KG1 (cell line): Measurements from ENCODE around the gene APOC1.
"Not testable (repeated sequence)": the region's sequence is repeated elsewhere in the genome, so short reads cannot be mapped to it uniquely, and the experiment has no call there.

ENCODE experiments used
- DNase-seq: peaks from one replicate; lab custom pipeline; 2025; lab: John Stamatoyannopoulos, UW

APOC1 gene

DNA sequence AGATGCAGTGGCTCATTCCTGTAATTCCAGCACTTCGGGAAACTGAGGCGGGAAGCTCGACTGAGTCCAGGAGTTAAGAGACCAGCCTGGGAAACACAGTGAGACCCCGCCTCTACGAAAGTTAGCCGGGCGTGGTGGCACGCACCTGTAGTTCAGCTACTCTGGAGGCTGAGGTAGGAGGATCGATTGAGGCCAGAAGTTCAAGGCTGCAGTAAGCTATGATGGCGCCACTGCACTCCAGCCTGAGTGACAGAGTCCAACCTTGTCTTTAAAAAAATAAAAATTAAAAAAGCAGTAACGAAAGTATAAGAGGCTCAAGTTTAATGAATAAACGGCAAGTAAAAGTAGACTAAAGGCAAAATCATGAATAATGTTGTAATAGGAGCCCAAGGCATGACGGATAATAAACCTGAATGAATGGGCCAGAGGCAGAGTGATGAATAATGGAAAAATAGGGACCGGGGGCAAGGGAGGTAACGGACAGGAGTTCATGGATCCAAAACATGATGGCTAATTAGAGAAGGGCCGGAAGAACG, 24.5 kb upstream of the APOC1 start:
- DNase-seq, result no peak

DNA sequence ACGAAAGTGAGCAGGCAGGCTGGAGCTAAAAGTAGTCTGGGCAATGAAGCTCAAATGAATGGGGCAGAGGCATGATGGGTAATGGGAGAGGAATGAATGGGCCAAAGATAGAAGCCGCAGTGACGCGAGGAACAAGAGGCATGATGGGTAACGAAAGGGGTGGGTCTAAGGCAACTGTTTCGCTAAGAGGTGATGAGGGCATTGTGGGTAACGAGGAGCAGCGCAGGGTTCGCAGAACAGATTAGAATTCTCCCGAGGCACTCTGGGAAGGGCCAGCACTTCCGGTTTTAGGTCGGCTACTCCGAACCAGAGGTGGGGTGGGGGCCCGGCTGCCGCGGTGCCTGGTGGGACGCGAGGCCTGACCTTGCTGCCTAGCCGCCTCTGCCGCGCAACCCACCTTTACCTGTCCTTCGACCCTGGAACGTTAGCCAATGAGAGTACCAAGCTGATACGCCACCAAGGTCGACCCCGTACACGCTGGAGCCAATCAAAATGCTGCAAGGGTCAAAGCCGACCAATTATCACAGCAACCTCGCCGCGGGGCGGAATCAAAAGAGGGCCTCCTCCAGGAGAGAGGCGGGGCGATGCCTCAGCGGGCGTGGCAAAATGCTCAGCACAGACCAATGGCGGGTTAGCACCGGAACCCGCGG, 23.9 kb upstream of the APOC1 start:
- peak; percentile 100 for DNase-seq

DNA sequence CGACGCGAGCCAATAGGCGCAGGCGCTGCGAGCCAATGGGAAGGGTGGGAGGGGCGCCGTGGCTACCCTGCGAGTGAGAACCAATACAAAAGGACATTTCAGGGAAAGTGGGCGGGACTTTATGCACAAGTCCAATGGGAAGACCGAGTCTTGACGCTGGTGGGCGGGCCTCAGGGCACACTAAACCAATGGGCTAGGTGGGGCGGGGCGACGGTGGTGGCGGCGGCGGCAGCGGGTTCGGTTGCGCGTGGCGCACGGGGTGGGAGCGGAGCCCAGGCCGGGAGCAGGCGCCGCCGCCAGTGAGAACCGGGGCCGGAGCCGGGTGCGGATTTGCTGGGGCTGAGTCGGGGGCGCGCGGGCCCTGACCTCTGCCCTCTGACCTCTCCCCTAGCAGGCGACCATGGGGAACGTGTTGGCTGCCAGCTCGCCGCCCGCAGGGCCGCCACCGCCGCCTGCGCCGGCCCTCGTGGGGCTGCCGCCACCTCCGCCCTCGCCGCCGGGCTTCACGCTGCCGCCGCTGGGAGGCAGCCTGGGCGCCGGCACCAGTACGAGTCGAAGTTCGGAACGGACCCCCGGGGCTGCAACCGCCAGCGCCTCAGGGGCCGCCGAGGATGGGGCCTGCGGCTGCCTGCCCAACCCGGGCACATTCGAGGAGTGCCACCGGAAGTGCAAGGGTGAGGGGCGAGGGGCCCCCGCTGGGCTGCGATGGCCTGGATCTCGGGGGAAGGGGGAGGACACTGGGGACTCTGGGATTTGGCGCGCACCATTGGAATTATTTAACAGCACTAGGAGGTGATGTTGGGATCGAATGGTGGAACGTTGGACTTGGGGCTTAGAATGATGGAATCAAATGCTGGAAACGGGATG, 23.2 kb upstream of the APOC1 start, which contains the start of gene TOMM40:
TOMM40 (plus strand) TSS at position 239 of the 867 bp plus-strand sequence; CDS start at position 401, 162 bp downstream.
- DNase-seq, result no peak

DNA sequence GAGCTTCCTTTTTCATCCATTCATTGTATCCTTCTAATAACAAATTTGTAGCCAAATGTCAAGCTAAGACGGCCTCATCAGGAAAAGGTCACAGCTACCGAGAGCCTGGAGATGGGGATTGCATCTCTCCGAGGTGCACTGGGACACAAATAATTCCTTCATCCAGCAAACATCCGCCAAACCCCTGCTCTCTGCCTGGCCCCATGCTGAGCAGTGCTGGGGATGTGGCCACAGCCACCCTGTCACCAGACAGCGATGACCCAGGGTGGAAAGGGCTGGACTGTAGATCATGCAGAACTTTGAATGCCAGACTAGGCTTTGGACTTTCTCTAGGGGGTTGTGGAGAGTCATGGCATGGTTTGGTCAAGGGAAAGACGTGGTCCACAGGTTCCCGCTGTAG, 21.5 kb upstream of the APOC1 start:
- DNase-seq, result no peak

DNA sequence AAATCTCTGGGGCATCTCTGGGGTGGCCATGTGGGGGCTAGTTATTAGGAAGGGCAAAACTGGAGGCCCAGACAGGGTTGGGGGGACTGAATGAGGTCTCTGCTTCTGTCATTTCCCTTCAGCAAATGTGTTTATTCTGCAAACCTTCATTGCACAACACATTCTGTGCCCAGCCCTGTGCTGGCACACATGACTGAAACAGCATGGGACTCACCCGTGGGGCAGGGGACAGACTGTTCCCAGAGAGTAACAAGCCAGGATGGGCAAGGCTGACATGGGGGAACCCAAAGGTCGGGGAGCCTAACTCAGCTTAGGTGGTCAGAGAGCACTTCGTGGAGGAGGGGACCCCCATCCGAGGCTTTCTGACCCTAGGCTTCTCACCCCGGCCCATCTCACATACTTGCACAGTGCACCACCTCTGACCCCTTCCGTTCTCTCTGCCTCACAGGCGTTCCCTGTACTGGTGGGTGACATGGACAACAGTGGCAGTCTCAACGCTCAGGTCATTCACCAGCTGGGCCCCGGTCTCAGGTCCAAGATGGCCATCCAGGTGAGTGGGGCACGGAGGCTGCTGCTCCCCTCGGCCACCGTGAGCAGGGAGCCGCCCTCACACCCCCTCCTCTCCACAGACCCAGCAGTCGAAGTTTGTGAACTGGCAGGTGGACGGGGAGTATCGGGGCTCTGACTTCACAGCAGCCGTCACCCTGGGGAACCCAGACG, 20.9 kb upstream of the APOC1 start:
- DNase-seq, result no peak

DNA sequence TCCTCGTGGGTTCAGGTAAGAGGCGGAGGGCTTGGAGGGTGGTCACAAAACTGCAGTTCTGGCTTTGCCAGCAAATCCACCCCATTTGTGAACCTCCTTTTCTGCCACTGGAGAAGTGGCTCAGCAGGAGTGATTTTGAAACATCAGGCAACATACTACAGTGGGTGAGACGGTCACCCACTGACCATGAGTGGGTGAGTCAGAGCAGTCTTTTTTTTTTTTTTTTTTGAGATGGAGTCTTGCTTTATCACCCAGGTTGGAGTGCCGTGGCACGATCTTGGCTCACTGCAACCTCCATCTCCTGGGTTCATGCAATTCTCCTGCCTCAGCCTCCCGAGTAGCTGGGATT, 20.4 kb upstream of the APOC1 start:
- no peak for DNase-seq

DNA sequence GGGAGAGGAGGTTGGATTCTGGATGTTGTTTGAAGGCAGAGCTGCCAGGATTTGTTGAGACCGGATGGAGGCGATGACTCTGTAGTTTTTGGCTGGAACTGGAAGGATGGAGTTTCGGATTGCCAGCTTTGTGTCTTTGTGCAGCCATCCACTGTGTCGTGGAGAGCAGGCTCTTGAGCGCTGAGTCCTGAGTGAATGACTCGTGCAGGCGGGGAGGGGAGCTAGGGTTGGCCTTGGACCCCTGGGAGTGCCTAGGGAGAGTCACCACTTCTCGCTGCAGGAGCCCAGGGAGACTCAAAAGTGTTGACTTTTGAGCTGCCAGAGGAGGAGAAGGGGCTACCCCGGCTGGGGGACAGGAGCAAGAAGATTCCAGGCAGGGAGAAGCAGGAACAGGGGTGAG, 19.5 kb upstream of the APOC1 start:
- DNase-seq, result no peak

DNA sequence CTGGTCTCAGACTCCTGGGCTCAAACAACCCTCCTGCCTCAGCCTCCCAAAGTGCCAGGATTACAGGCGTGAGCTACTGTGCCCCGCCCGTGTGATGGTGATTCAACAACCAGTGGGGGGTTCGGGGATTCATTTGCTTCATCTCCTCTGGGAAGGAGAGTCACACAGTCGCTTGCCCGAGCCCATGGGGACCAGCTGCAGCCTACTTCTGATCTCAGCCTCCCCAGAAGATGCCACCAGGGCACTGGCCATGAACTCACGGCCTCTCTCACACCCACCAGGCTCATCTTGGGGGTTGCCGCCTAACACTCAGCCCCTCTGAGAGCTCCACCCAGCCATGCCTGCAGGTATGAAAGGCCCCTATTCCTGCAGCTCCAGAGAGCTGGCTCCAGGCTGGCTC, 16.6 kb upstream of the APOC1 start:
- DNase-seq, result no peak

DNA sequence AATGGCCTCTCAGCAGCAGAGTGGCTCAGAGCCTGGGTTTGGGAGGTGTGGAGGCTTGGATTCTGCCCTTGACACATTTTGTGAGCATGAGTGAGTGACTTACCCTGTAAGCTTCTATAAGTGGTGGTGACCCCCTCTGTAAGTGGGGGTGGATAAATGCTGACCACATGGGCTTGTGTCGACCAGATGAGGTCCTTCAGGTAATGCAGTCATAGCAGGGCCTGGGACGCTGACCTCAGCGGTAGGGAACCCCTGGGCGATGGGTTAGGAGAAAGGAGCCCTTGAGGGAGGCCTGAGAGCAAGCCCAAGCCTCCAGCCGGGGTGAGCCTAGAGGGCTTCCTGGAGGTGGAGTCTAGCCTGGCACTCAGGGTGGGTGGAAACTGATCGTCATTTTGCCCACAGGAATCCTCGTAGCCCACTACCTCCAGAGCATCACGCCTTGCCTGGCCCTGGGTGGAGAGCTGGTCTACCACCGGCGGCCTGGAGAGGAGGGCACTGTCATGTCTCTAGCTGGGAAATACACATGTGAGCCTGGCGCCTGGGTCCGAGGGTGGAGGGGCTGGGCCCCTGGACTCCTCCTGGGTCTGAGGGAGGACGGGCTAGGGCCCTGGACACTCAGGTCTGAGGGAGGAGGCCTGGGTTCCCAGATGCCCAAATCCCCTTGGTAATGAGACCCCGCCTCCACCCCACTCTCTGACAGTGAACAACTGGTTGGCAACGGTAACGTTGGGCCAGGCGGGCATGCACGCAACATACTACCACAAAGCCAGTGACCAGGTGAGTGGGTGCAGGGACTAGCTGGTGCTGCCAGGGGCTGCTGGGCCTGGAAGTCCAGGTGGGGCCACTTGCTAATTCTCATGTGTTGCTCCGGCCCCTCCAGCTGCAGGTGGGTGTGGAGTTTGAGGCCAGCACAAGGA, 13.8 kb upstream of the APOC1 start:
- DNase-seq, result no peak

DNA sequence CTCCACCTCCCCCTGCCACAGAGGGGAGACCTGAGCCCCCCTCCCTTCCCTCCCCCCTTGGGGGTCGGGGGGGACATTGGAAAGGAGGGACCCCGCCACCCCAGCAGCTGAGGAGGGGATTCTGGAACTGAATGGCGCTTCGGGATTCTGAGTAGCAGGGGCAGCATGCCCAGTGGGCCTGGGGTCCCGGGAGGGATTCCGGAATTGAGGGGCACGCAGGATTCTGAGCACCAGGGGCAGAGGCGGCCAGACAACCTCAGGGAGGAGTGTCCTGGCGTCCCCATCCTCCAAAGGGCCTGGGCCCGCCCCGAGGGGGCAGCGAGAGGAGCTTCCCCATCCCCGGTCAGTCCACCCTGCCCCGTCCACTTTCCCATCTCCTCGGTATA, 11.2 kb upstream of the APOC1 start:
- no peak for DNase-seq

DNA sequence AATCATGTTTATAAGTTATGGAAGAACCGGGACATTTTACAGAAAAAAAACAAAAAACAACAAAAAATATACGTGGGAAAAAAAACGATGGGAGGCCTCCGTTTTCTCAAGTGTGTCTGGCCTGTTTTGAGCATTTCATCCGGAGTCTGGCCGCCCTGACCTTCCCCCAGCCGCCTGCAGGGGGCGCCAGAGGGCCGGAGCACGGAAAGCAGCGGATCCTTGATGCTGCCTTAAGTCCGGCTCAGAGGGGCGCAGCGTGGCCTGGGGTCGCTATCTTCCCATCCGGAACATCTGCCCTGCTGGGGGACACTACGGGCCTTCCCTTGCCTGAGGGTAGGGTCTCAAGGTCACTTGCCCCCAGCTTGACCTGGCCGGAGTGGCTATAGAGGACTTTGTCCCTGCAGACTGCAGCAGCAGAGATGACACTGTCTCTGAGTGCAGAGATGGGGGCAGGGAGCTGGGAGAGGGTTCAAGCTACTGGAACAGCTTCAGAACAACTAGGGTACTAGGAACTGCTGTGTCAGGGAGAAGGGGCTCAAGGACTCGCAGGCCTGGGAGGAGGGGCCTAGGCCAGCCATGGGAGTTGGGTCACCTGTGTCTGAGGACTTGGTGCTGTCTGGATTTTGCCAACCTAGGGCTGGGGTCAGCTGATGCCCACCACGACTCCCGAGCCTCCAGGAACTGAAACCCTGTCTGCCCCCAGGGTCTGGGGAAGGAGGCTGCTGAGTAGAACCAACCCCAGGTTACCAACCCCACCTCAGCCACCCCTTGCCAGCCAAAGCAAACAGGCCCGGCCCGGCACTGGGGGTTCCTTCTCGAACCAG, 10.6 kb upstream of the APOC1 start:
- peak; percentile 48 for DNase-seq

DNA sequence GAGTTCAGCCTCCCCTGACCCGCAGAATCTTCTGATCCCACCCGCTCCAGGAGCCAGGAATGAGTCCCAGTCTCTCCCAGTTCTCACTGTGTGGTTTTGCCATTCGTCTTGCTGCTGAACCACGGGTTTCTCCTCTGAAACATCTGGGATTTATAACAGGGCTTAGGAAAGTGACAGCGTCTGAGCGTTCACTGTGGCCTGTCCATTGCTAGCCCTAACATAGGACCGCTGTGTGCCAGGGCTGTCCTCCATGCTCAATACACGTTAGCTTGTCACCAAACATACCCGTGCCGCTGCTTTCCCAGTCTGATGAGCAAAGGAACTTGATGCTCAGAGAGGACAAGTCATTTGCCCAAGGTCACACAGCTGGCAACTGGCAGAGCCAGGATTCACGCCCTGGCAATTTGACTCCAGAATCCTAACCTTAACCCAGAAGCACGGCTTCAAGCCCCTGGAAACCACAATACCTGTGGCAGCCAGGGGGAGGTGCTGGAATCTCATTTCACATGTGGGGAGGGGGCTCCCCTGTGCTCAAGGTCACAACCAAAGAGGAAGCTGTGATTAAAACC, 9.9 kb upstream of the APOC1 start:
- no peak for DNase-seq

DNA sequence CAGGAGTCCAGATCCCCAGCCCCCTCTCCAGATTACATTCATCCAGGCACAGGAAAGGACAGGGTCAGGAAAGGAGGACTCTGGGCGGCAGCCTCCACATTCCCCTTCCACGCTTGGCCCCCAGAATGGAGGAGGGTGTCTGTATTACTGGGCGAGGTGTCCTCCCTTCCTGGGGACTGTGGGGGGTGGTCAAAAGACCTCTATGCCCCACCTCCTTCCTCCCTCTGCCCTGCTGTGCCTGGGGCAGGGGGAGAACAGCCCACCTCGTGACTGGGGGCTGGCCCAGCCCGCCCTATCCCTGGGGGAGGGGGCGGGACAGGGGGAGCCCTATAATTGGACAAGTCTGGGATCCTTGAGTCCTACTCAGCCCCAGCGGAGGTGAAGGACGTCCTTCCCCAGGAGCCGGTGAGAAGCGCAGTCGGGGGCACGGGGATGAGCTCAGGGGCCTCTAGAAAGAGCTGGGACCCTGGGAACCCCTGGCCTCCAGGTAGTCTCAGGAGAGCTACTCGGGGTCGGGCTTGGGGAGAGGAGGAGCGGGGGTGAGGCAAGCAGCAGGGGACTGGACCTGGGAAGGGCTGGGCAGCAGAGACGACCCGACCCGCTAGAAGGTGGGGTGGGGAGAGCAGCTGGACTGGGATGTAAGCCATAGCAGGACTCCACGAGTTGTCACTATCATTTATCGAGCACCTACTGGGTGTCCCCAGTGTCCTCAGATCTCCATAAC, 8.8 kb upstream of the APOC1 start, which contains the start of gene APOE:
APOE (plus strand) TSS at position 360 of the 724 bp plus-strand sequence. CDS start 829 bp downstream, outside the sequence.
- DNase-seq, result no peak

DNA sequence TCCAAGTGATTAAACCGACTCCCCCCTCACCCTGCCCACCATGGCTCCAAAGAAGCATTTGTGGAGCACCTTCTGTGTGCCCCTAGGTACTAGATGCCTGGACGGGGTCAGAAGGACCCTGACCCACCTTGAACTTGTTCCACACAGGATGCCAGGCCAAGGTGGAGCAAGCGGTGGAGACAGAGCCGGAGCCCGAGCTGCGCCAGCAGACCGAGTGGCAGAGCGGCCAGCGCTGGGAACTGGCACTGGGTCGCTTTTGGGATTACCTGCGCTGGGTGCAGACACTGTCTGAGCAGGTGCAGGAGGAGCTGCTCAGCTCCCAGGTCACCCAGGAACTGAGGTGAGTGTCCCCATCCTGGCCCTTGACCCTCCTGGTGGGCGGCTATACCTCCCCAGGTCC, 6.8 kb upstream of the APOC1 start:
- no peak for DNase-seq

DNA sequence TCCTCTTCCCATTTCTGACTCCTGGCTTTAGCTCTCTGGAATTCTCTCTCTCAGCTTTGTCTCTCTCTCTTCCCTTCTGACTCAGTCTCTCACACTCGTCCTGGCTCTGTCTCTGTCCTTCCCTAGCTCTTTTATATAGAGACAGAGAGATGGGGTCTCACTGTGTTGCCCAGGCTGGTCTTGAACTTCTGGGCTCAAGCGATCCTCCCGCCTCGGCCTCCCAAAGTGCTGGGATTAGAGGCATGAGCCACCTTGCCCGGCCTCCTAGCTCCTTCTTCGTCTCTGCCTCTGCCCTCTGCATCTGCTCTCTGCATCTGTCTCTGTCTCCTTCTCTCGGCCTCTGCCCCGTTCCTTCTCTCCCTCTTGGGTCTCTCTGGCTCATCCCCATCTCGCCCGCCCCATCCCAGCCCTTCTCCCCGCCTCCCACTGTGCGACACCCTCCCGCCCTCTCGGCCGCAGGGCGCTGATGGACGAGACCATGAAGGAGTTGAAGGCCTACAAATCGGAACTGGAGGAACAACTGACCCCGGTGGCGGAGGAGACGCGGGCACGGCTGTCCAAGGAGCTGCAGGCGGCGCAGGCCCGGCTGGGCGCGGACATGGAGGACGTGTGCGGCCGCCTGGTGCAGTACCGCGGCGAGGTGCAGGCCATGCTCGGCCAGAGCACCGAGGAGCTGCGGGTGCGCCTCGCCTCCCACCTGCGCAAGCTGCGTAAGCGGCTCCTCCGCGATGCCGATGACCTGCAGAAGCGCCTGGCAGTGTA, 6.2 kb upstream of the APOC1 start:
- no peak for DNase-seq

DNA sequence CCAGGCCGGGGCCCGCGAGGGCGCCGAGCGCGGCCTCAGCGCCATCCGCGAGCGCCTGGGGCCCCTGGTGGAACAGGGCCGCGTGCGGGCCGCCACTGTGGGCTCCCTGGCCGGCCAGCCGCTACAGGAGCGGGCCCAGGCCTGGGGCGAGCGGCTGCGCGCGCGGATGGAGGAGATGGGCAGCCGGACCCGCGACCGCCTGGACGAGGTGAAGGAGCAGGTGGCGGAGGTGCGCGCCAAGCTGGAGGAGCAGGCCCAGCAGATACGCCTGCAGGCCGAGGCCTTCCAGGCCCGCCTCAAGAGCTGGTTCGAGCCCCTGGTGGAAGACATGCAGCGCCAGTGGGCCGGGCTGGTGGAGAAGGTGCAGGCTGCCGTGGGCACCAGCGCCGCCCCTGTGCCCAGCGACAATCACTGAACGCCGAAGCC, 5.6 kb upstream of the APOC1 start:
- no peak for DNase-seq

DNA sequence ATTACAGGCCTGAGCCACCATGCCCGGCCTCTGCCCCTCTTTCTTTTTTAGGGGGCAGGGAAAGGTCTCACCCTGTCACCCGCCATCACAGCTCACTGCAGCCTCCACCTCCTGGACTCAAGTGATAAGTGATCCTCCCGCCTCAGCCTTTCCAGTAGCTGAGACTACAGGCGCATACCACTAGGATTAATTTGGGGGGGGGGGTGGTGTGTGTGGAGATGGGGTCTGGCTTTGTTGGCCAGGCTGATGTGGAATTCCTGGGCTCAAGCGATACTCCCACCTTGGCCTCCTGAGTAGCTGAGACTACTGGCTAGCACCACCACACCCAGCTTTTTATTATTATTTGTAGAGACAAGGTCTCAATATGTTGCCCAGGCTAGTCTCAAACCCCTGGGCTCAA, 4.6 kb upstream of the APOC1 start:
- no peak for DNase-seq

DNA sequence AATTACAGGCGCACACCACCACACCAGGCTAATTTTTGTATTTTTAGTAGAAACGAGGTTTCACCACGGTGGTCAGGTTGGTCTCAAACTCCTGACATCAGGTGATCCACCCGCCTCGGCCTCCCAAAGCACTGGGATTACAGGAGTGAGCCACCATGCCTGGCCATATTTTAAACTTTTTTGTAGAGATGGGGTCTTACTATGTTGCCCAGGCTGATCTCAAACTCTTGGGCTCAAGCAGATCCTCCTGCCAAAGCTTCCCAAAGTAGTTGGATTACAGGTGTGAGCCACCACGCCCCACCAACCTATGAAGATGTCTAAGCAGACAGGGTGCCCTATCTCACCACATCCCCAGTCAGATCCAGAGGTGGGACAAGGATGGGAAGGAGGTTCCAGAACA, 2.5 kb upstream of the APOC1 start:
- DNase-seq, result not testable (repeated sequence)

DNA sequence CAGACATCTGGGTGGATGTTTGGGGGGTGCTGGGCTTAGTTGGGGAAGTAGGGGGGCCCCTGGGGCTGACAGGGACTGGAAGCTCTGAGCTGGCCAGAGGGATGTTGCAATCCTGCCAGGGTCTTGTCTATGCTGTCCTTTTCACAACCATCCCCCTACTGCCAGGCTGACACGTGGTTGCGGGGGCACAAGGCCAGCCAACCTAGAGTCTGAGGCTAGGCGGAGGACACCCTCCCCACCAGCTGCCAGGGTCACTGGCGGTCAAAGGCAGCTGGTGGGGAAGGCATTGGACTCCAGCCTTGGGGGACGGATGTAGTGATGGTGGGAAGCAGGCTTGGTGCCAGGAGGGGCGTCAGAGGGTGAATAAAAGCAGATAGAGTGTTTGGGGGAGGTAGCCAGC, 1.6 kb upstream of the APOC1 start:
- no peak for DNase-seq
